ENCODE measurements around the gene DPH2. TPM values are rescaled to one million over a fixed set of nuclear protein-coding genes. Genes with fewer than 3 reads are reported as not detected.
A peak's percentile ranks its signal among the peaks of the same experiment; 100 is the strongest.

Gene DPH2
- total RNA-seq, 4 donors from 2014 or later: 13.1 to 29.4 (median 17.1) TPM

DNA sequence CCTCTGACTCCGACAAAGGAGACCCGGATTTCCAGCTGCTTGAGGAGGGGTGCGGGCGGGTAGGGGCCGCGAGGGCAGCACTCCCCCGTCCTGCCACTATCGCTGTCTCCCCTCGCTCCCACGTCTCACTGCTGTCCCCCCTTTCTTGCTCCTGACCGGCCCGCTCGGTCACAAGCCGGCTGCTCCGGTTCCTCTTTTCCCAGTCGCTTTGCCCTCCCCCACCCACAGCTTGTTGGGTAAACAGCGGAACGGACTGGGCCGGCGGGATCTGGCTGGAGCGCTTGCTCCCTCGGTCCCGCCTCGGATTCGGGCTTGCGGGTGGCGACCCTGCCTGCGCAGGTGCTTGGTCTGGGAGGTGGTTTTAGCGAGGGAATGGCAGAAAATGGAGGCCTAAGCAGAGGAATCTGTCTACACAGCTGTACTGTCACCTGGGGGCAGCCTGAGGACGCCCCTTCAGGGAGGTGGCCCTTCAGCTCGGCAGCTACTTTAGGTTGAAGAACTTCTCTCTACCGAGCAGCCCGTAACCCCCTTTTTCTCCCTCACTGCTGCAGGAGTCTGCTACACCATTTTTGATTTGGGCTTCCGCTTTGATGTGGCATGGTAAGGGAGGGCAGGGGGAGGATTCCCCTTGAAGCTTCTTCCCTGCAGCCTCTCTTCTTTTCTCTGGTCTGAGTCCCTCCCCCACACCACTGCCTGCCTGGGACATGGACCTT lies 5.6 kb downstream of the DPH2 start:
- TF ChIP-seq POLR2A (IDR thresholded peaks at IDR 0.05): no peak
- TF ChIP-seq POLR2AphosphoS5 (IDR thresholded peaks at IDR 0.05): no peak
- no peak for TF ChIP-seq EP300 (IDR thresholded peaks at IDR 0.05; ENCODE audit: low read depth)
- TF ChIP-seq, protein P1, sequence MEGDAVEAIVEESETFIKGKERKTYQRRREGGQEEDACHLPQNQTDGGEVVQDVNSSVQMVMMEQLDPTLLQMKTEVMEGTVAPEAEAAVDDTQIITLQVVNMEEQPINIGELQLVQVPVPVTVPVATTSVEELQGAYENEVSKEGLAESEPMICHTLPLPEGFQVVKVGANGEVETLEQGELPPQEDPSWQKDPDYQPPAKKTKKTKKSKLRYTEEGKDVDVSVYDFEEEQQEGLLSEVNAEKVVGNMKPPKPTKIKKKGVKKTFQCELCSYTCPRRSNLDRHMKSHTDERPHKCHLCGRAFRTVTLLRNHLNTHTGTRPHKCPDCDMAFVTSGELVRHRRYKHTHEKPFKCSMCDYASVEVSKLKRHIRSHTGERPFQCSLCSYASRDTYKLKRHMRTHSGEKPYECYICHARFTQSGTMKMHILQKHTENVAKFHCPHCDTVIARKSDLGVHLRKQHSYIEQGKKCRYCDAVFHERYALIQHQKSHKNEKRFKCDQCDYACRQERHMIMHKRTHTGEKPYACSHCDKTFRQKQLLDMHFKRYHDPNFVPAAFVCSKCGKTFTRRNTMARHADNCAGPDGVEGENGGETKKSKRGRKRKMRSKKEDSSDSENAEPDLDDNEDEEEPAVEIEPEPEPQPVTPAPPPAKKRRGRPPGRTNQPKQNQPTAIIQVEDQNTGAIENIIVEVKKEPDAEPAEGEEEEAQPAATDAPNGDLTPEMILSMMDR (IDR thresholded peaks at IDR 0.05): no peak
- H3K4me3 ChIP-seq: peak overlapping the region; percentile 60 to 97 (median 94)
- WGBS, 2 donors (ENCODE audit: low coverage in 1 of 2): 2% methylated on average over 34 of the region's 34 CpGs; no CpG with 5 or more reads in 1 of the 2 donors
- H3K27me3 ChIP-seq: no peaks in the 10 kb centered on the region
- DNase-seq: peak; percentile 73
- H3K27ac ChIP-seq: peak overlapping the region; percentile 90 to 96 (median 96)
- H3K9me3 ChIP-seq: no peaks in the 10 kb centered on the region
- in situ Hi-C loops (cut with MboI; ENCODE audit: low pct_ligation_motif_present in 1 of 4, low pct_unique_long_range_greater_than_20kb in 1 of 4, low sequenced_read_pairs in 3 of 4) (no loop called here), intact Hi-C loops (cut with DNase I; ENCODE audit: low total_unique reads) (no loop called here)
- H3K36me3 ChIP-seq: peaks cover 0 to 5% (median 0%) of the 10 kb centered on the region in 4 donors
- peaks cover 42 to 56% (median 53%) of the 10 kb centered on the region in 4 donors for H3K4me1 ChIP-seq

DNA sequence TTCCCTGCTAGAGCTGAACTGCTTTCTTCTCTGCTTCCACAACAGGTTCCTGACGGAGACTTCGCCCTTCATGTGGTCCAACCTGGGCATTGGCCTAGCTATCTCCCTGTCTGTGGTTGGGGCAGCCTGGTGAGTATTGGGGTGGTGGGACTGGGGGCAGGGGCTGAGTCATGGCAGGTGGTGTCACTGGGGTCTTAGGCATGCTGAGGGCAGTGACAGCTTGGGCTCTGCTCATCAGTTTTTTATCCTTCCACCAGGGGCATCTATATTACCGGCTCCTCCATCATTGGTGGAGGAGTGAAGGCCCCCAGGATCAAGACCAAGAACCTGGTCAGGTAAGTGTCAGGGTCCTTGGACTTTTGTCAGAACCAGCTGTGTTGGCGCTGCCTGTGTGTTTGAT lies 6.2 kb downstream of the DPH2 start:
- Histone ChIP-seq H3K4me1 (peaks cover 38 to 57% (median 53%) of the 10 kb centered on the region in 4 donors), H3K36me3 (peaks cover 0 to 5% (median 0%) of the 10 kb centered on the region in 4 donors), H3K27ac (peak overlapping the region; percentile 90 to 96 (median 96)), H3K27me3 (no peaks in the 10 kb centered on the region), H3K9me3 (no peaks in the 10 kb centered on the region), H3K4me3 (peak overlapping the region in 3 of 4 donors; percentile 60 to 97 (median 93))
- in situ Hi-C loops (cut with MboI; ENCODE audit: low pct_ligation_motif_present in 1 of 4, low pct_unique_long_range_greater_than_20kb in 1 of 4, low sequenced_read_pairs in 3 of 4): no loop called here
- no peak for DNase-seq
- intact Hi-C loops (cut with DNase I; ENCODE audit: low total_unique reads): no loop called here
- no peak for TF ChIP-seq EP300 (IDR thresholded peaks at IDR 0.05; ENCODE audit: low read depth)
- no peak for TF ChIP-seq POLR2AphosphoS5 (IDR thresholded peaks at IDR 0.05)
- TF ChIP-seq POLR2A (IDR thresholded peaks at IDR 0.05): no peak
- TF ChIP-seq, protein P1 (IDR thresholded peaks at IDR 0.05): no peak
- WGBS, 2 donors (ENCODE audit: low coverage in 1 of 2): 78% methylated on average over 4 of the region's 4 CpGs; no CpG with 5 or more reads in 1 of the 2 donors

DNA sequence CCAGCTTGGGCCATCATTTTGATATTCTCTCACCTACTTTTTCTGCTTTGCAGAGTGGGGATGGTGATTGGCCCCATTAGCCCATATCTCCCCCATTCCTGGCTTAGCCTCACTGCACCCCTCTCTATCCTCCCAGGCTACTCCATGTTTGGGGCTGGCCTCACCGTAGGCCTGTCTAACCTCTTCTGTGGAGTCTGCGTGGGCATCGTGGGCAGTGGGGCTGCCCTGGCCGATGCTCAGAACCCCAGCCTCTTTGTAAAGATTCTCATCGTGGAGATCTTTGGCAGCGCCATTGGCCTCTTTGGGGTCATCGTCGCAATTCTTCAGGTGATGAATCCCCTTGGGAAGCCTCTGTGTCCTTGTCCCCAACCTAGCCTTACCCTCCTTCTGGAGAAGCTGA lies 7.1 kb downstream of the DPH2 start:
- Histone ChIP-seq H3K4me3 (no peak overlapping the region), H3K27ac (no peak overlapping the region), H3K9me3 (no peaks in the 10 kb centered on the region), H3K27me3 (no peaks in the 10 kb centered on the region), H3K4me1 (peaks cover 38 to 59% (median 56%) of the 10 kb centered on the region in 4 donors), H3K36me3 (peaks cover 0 to 5% (median 0%) of the 10 kb centered on the region in 4 donors)
- TF ChIP-seq POLR2A (IDR thresholded peaks at IDR 0.05) (no peak), POLR2AphosphoS5 (IDR thresholded peaks at IDR 0.05) (no peak), EP300 (IDR thresholded peaks at IDR 0.05; ENCODE audit: low read depth) (no peak)
- TF ChIP-seq, protein P1 (IDR thresholded peaks at IDR 0.05): no peak
- WGBS, 2 donors (ENCODE audit: low coverage in 1 of 2): 93 to 100% methylated on average over 1 to 8 of the region's 8 CpGs
- intact Hi-C loops (cut with DNase I; ENCODE audit: low total_unique reads) (no loop called here), in situ Hi-C loops (cut with MboI; ENCODE audit: low pct_ligation_motif_present in 1 of 4, low pct_unique_long_range_greater_than_20kb in 1 of 4, low sequenced_read_pairs in 3 of 4) (no loop called here)
- no peak for DNase-seq

DNA sequence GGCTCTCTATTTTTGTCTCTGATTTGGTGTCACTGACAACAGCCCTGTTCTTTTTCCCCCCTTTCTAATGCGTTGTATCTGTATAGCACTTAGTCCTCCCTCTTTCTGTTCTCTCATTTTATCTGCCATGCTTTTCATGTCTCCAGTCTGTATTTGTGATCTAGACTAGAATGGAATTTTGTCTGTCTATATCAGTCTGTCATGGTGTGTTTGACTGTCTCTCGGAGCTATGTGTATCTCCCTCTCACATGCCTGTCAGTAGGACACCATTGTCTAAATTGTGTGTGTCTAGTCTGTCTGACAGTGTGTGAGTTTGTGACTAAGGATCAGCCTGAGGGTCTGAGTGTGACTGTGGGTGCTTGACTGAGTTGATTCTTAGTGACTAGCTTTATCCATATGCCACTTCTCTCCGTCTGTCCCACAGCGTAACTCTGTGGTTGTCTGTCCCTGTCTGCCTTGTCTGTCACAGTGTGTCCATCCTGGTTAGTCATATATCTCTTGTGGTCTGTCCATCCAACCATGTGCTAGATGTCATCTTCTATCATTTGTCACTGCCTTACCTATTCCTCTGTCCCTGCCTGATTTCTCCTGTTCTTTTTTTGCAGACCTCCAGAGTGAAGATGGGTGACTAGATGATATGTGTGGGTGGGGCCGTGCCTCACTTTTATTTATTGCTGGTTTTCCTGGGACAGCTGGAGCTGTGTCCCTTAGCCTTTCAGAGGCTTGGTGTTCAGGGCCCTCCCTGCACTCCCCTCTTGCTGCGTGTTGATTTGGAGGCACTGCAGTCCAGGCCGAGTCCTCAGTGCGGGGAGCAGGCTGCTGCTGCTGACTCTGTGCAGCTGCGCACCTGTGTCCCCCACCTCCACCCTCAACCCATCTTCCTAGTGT lies 7.8 kb downstream of the DPH2 start:
- in situ Hi-C loops (cut with MboI; ENCODE audit: low pct_ligation_motif_present in 1 of 4, low pct_unique_long_range_greater_than_20kb in 1 of 4, low sequenced_read_pairs in 3 of 4): no loop called here
- no peak for DNase-seq
- Histone ChIP-seq H3K9me3 (no peaks in the 10 kb centered on the region), H3K27ac (peak overlapping the region in 1 of 4 donors; percentile 62), H3K4me1 (peaks cover 38 to 59% (median 56%) of the 10 kb centered on the region in 4 donors), H3K4me3 (no peak overlapping the region), H3K36me3 (peaks cover 0 to 5% (median 0%) of the 10 kb centered on the region in 4 donors), H3K27me3 (no peaks in the 10 kb centered on the region)
- intact Hi-C loops (cut with DNase I; ENCODE audit: low total_unique reads): no loop called here
- TF ChIP-seq POLR2A (IDR thresholded peaks at IDR 0.05): no peak
- TF ChIP-seq, protein P1 (IDR thresholded peaks at IDR 0.05): no peak
- TF ChIP-seq POLR2AphosphoS5 (IDR thresholded peaks at IDR 0.05): no peak
- no peak for TF ChIP-seq EP300 (IDR thresholded peaks at IDR 0.05; ENCODE audit: low read depth)
- WGBS, 2 donors (ENCODE audit: low coverage in 1 of 2): 89 to 92% methylated on average over 2 to 9 of the region's 9 CpGs

All from transverse colon (tissue), 4 donors.